HepG2 (cell line): ENCODE results near the gene RBL1. TPM values are rescaled to one million over a fixed set of nuclear protein-coding genes. Genes with fewer than 3 reads are reported as not detected.
"Not testable (repeated sequence)": the region's sequence is repeated elsewhere in the genome, so short reads cannot be mapped to it uniquely, and the experiment has no call there.

Source experiments
- ATAC-seq: fragments of 200-7000 bp; cut with Tn5 transposase; 3 replicates; pipeline ENCODE4 v1.9.1; 2020; ENCODE audit warnings: mild to moderate bottlenecking, moderate library complexity
- BruUV-seq: library from RNA; stranded (reverse); fragments of 400-500 nt; replicated peaks from 2 replicates; lab custom pipeline; 2021; lab: Mats Ljungman, UMichigan
- CTCF ChIA-PET: fragments of 300-600 bp; formaldehyde crosslinking; extraction: SDS; loops from one replicate; lab custom pipeline; 2021; ENCODE audit warnings: low total read pairs, inconsistent platforms, low intra/inter-chr PET ratio; lab: Yijun Ruan, JAX
- POLR2A ChIA-PET: fragments of 350-600 bp; sonication (Branson Sonifier 250); formaldehyde crosslinking; loops from one replicate; lab custom pipeline; 2020; ENCODE audit warnings: antibody characterized with exemption, inconsistent platforms; lab: Yijun Ruan, JAX
- DNase-seq: peaks from one replicate; pipeline ENCODE4 v3.0.0-alpha.2; 2015; ENCODE audit warnings: low spot score
- FAIRE-seq: peaks from 3 replicates; lab custom pipeline; 2011; peaks lifted over from hg19 to GRCh38; lab: Jason Lieb, UNC
- H2AFZ ChIP-seq: one replicate; pipeline ENCODE4 v1.6.1; 2011; ENCODE audit warnings: low read length, inconsistent platforms
- H3K27ac ChIP-seq: fragments of 300-600 bp; 3 replicates; pipeline ENCODE4 v1.8.0; 2011; ENCODE audit warnings: mixed run types, mild to moderate bottlenecking, mixed read lengths, low read length, inconsistent platforms; ENCODE audit not compliant: insufficient read depth; ENCODE audit errors: extremely low read length
- H3K27me3 ChIP-seq, 2 experiments: fragments of 200-600 bp in 1 of 2; 2 replicates in 1 of 2; 3 replicates in 1 of 2; pipeline versions ENCODE4 v1.6.0 to v1.8.0; 2011; ENCODE audit warnings: low read length in 2 of 2, mild to moderate bottlenecking in 2 of 2, moderate library complexity in 2 of 2, inconsistent platforms in 1 of 2; ENCODE audit not compliant: insufficient read depth in 2 of 2, control insufficient read depth in 1 of 2
- H3K36me3 ChIP-seq, 2 experiments: fragments of 200-600 bp in 1 of 2; replicated peaks in 1 of 2; 2 replicates in 1 of 2; 3 replicates in 1 of 2; pipeline versions ENCODE4 v1.5.1 to v1.8.0; 2011; ENCODE audit warnings: low read length in 2 of 2, inconsistent platforms in 1 of 2; ENCODE audit not compliant: insufficient read depth in 2 of 2, control insufficient read depth in 1 of 2
- H3K4me1 ChIP-seq: 2 replicates; pipeline ENCODE4 v1.5.1; 2012; ENCODE audit warnings: low read length, inconsistent platforms; ENCODE audit not compliant: insufficient read depth
- H3K4me2 ChIP-seq: 2 replicates; pipeline ENCODE4 v1.6.0; 2011; ENCODE audit warnings: low read depth, low read length, inconsistent platforms
- H3K4me3 ChIP-seq, 3 experiments: fragments of 200-600 bp in 1 of 3; sonication (generic), shearing (Covaris generic) in 1 of 3; replicated peaks in 1 of 3; 2 replicates each; pipeline ENCODE4 v1.5.1; 2011 to 2016; ENCODE audit warnings: low read length in 3 of 3, inconsistent platforms in 2 of 3, low read depth in 2 of 3, mild to moderate bottlenecking in 2 of 3, control low read depth in 1 of 3, mixed read lengths in 1 of 3; ENCODE audit not compliant: insufficient read depth in 1 of 3
- H3K79me2 ChIP-seq: one replicate; pipeline ENCODE4 v1.6.1; 2011; ENCODE audit warnings: low read length, inconsistent platforms; ENCODE audit not compliant: insufficient read depth
- H3K9ac ChIP-seq: 2 replicates; pipeline ENCODE4 v1.6.0; 2011; ENCODE audit warnings: mild to moderate bottlenecking, low read depth, low read length, inconsistent platforms; ENCODE audit not compliant: insufficient read depth
- H3K9me3 ChIP-seq: 2 replicates; pipeline ENCODE4 v1.5.1; 2012; ENCODE audit warnings: mild to moderate bottlenecking, low read length
- H4K20me1 ChIP-seq: 2 replicates; pipeline ENCODE4 v1.6.0; 2011; ENCODE audit warnings: inconsistent platforms, mild to moderate bottlenecking, low read length, moderate library complexity; ENCODE audit not compliant: insufficient read depth
- GLMP ChIP-seq: sonication (generic); formaldehyde crosslinking; IDR thresholded peaks from 2 replicates; pipeline ENCODE4 v1.9.0; 2021; ENCODE audit warnings: missing genetic modification reagents, mild to moderate bottlenecking, borderline replicate concordance
- HNF4A ChIP-seq: sonication (generic); formaldehyde crosslinking; IDR thresholded peaks from 2 replicates; pipeline ENCODE4 v1.4.0; 2020; ENCODE audit warnings: missing genetic modification reagents
- PATZ1 ChIP-seq: sonication (generic); formaldehyde crosslinking; IDR thresholded peaks from 2 replicates; pipeline ENCODE4 v1.4.0; 2020; ENCODE audit warnings: missing genetic modification reagents
- SALL1 ChIP-seq: sonication (generic); formaldehyde crosslinking; IDR thresholded peaks from 2 replicates; pipeline ENCODE4 v1.8.0; 2022; ENCODE audit warnings: mild to moderate bottlenecking, missing genetic modification reagents
- WGBS: methylation state at CpG from one replicate; pipeline ENCODE4 v1.1.6; 2017; ENCODE audit warnings: low lambda C conversion rate; 5-methylcytosine and 5-hydroxymethylcytosine counted together
- in situ Hi-C: cut with HindIII; loops from 2 replicates; pipeline ENCODE4 v1.10.0; 2017; ENCODE audit warnings: low pct_unique_long_range_greater_than_20kb; ENCODE audit not compliant: extremely low pct_ligation_motif_present
- intact Hi-C: fragments of 100-400 bp; cut with micrococcal nuclease; formaldehyde crosslinking; loops from one replicate; pipeline ENCODE4 v1.10.0; 2022; ENCODE audit not compliant: unreplicated experiment
- polyA plus RNA-seq, 8 experiments: library from polyadenylated mRNA; depleted of rRNA in 3 of 8; stranded (reverse) in 7 of 8; unstranded in 1 of 8; fragments of >200 nt; fragmentation: Illumina TruSeq in 4 of 8; extraction: Trizol in 4 of 8; gene quantifications; 2 replicates each; pipeline versions ENCODE4 v1.2.1 to v1.2.3, GENCODE V29; 2011 to 2016; ENCODE audit warnings: low read depth in 4 of 8, missing spikeins in 1 of 8, mixed read lengths in 1 of 8; ENCODE audit not compliant: insufficient read depth in 1 of 8
- total RNA-seq, 5 experiments: library from RNA; depleted of rRNA; stranded (reverse); fragments of >200 nt; fragmentation: Illumina TruSeq; extraction: Trizol; gene quantifications; 2 replicates each; pipeline ENCODE4 v1.2.3, GENCODE V29; 2016; ENCODE audit warnings: low read depth in 1 of 5

The RBL1 gene
- total and polyA plus RNA-seq, 2 of the 13 experiments (the other 11 are each of a cell fraction or from before 2014, with no cell fraction given), result 6.0 to 27.5 TPM

GRCh38 chr20:37128803-37129202 lies 33.0 kb upstream of the RBL1 start:
- FAIRE-seq (no peak), DNase-seq (no peak), ATAC-seq (peak; percentile 75)
- Histone ChIP-seq H3K79me2 (no peaks in the 10 kb centered on the region), H4K20me1 (no peaks in the 10 kb centered on the region), H3K27me3 (no peaks in the 10 kb centered on the region), H3K9ac (no peak overlapping the region), H3K9me3 (no peaks in the 10 kb centered on the region), H2AFZ (no peak overlapping the region), H3K36me3 (no peaks in the 10 kb centered on the region), H3K4me1 (peaks cover 9% of the 10 kb centered on the region), H3K27ac (no peak overlapping the region), H3K4me2 (no peak overlapping the region), H3K4me3 (no peak overlapping the region)
- POLR2A ChIA-PET, result no interaction called here
- CTCF ChIA-PET, result no interaction called here
- WGBS, result 46% methylated on average over 3 of the region's 3 CpGs
- in situ Hi-C loops (no loop called here), intact Hi-C loops (no loop called here)
- TF ChIP-seq HNF4A (CRISPR knock-in tag), result peak; percentile 47
- TF ChIP-seq GLMP (CRISPR knock-in tag), result no peak
- TF ChIP-seq PATZ1 (CRISPR knock-in tag), result peak; percentile 66
- peak; percentile 38; the same call in 1 of the 2 replicates for TF ChIP-seq SALL1 (CRISPR knock-in tag)
- no TSS peak for BruUV-seq

GRCh38 chr20:37126290-37126689 lies 30.5 kb upstream of the RBL1 start:
- DNase-seq, POLR2A ChIA-PET, H2AFZ ChIP-seq, H3K4me1 ChIP-seq, H3K4me2 ChIP-seq, H4K20me1 ChIP-seq, H3K9me3 ChIP-seq, BruUV-seq, H3K36me3 ChIP-seq, in situ Hi-C loops, ATAC-seq, intact Hi-C loops, H3K27me3 ChIP-seq, H3K79me2 ChIP-seq, H3K9ac ChIP-seq, FAIRE-seq, CTCF ChIA-PET, H3K4me3 ChIP-seq, H3K27ac ChIP-seq: not testable (repeated sequence)
- WGBS, result 67% methylated on average over 9 of the region's 30 CpGs
